ENCODE measurements around the gene COL12A1.

GRCh38 chr6:75096966-75097365, 108.9 kb downstream of the COL12A1 start:
- TF ChIP-seq CTCF (IDR thresholded peaks at IDR 0.05; ENCODE audit: insufficient read depth, low read length), result no peak
- TF ChIP-seq GABPA (IDR thresholded peaks at IDR 0.05; ENCODE audit: low read depth), result no peak
- TF ChIP-seq POLR2AphosphoS5 (IDR thresholded peaks at IDR 0.05; ENCODE audit: low read depth), result no peak
- TF ChIP-seq REST (IDR thresholded peaks at IDR 0.05; ENCODE audit: insufficient replicate concordance, low read depth), result no peak

Measured in HL-60 (cell line).